HEK293 (cell line): Measurements from ENCODE around the gene PPM1E.
"Not testable (repeated sequence)": the region's sequence is repeated elsewhere in the genome, so short reads cannot be mapped to it uniquely, and the experiment has no call there.

ENCODE experiments used
- IKZF3 ChIP-seq: fragments of 450-650 bp; IDR thresholded peaks from 2 replicates; pipeline ENCODE4 v1.5.0; 2018; ENCODE audit warnings: missing biosample characterization, mild to moderate bottlenecking, missing genetic modification characterization, moderate library complexity
- ZNF121 ChIP-seq: fragments of 450-650 bp; formaldehyde crosslinking; IDR thresholded peaks from 2 replicates; pipeline ENCODE4 v1.5.1; 2016; ENCODE audit warnings: missing biosample characterization, missing genetic modification characterization
- ZNF274 ChIP-seq, 2 experiments: fragments of 200-500 bp in 1 of 2; fragments of 450-650 bp in 1 of 2; sonication (Bioruptor generic) in 1 of 2; formaldehyde crosslinking in 1 of 2; IDR thresholded peaks; 2 replicates each; pipeline versions ENCODE4 v1.5.1 to v1.6.1; 2014 to 2016; ENCODE audit warnings: borderline replicate concordance in 1 of 2, inconsistent platforms in 1 of 2, low read length in 1 of 2, missing biosample characterization in 1 of 2, missing genetic modification characterization in 1 of 2
- ZNF843 ChIP-seq: fragments of 450-650 bp; formaldehyde crosslinking; IDR thresholded peaks from 2 replicates; pipeline ENCODE4 v1.5.1; 2016; ENCODE audit warnings: missing biosample characterization, missing genetic modification characterization
- TF ChIP-seq, protein P1 (sequence below): fragments of 450-650 bp; formaldehyde crosslinking; IDR thresholded peaks from 2 replicates; pipeline ENCODE4 v1.5.1; 2016; ENCODE audit warnings: missing biosample characterization, missing genetic modification characterization
- TF ChIP-seq, protein P2 (sequence below): fragments of 450-650 bp; formaldehyde crosslinking; IDR thresholded peaks from 2 replicates; pipeline ENCODE4 v1.5.1; 2017; ENCODE audit warnings: missing biosample characterization, missing genetic modification characterization
- TF ChIP-seq, protein P3 (sequence below): sonication (generic); formaldehyde crosslinking; IDR thresholded peaks from 2 replicates; pipeline ENCODE4 v1.8.1; 2022; ENCODE audit warnings: mild to moderate bottlenecking, moderate library complexity, missing genetic modification reagents
- TF ChIP-seq, protein P4 (sequence below): fragments of 450-650 bp; formaldehyde crosslinking; IDR thresholded peaks from 2 replicates; pipeline ENCODE4 v1.5.1; 2016; ENCODE audit warnings: missing biosample characterization, missing genetic modification characterization

DNA sequence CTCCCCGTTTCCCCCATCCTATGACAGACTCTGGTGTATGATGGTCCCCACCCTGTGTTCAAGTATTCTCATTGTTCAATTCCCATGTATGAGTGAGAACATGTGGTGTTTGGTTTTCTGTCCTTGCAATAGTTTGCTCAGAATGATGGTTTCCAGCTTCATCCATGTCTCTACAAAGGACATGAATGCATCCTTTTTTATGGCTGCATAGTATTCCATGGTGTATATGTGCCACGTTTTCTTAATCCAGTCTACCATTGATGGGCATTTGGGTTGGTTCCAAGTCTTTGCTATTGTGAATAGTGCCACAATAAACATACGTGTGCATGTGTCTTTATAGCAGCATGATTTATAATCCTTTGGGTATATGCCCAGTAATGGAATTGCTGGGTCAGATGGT is 90.8 kb downstream of the PPM1E start:
- not testable (repeated sequence) for TF ChIP-seq ZNF121; ZNF843 (tag by site-specific recombination); ZNF274 (IDR thresholded peaks at IDR 0.05; ENCODE audit: low read length); ZNF274 (tag by site-specific recombination; IDR thresholded peaks at IDR 0.05; ENCODE audit: borderline replicate concordance); IKZF3 (tag by site-specific recombination)
- TF ChIP-seq, protein P1, sequence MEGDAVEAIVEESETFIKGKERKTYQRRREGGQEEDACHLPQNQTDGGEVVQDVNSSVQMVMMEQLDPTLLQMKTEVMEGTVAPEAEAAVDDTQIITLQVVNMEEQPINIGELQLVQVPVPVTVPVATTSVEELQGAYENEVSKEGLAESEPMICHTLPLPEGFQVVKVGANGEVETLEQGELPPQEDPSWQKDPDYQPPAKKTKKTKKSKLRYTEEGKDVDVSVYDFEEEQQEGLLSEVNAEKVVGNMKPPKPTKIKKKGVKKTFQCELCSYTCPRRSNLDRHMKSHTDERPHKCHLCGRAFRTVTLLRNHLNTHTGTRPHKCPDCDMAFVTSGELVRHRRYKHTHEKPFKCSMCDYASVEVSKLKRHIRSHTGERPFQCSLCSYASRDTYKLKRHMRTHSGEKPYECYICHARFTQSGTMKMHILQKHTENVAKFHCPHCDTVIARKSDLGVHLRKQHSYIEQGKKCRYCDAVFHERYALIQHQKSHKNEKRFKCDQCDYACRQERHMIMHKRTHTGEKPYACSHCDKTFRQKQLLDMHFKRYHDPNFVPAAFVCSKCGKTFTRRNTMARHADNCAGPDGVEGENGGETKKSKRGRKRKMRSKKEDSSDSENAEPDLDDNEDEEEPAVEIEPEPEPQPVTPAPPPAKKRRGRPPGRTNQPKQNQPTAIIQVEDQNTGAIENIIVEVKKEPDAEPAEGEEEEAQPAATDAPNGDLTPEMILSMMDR (tag by site-specific recombination) = not testable (repeated sequence)
- TF ChIP-seq, protein P2, sequence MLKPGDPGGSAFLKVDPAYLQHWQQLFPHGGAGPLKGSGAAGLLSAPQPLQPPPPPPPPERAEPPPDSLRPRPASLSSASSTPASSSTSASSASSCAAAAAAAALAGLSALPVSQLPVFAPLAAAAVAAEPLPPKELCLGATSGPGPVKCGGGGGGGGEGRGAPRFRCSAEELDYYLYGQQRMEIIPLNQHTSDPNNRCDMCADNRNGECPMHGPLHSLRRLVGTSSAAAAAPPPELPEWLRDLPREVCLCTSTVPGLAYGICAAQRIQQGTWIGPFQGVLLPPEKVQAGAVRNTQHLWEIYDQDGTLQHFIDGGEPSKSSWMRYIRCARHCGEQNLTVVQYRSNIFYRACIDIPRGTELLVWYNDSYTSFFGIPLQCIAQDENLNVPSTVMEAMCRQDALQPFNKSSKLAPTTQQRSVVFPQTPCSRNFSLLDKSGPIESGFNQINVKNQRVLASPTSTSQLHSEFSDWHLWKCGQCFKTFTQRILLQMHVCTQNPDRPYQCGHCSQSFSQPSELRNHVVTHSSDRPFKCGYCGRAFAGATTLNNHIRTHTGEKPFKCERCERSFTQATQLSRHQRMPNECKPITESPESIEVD (tag by site-specific recombination) = not testable (repeated sequence)
- TF ChIP-seq, protein P3, sequence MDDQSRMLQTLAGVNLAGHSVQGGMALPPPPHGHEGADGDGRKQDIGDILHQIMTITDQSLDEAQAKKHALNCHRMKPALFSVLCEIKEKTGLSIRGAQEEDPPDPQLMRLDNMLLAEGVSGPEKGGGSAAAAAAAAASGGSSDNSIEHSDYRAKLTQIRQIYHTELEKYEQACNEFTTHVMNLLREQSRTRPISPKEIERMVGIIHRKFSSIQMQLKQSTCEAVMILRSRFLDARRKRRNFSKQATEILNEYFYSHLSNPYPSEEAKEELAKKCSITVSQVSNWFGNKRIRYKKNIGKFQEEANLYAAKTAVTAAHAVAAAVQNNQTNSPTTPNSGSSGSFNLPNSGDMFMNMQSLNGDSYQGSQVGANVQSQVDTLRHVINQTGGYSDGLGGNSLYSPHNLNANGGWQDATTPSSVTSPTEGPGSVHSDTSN (CRISPR knock-in tag) = not testable (repeated sequence)
- TF ChIP-seq, protein P4, sequence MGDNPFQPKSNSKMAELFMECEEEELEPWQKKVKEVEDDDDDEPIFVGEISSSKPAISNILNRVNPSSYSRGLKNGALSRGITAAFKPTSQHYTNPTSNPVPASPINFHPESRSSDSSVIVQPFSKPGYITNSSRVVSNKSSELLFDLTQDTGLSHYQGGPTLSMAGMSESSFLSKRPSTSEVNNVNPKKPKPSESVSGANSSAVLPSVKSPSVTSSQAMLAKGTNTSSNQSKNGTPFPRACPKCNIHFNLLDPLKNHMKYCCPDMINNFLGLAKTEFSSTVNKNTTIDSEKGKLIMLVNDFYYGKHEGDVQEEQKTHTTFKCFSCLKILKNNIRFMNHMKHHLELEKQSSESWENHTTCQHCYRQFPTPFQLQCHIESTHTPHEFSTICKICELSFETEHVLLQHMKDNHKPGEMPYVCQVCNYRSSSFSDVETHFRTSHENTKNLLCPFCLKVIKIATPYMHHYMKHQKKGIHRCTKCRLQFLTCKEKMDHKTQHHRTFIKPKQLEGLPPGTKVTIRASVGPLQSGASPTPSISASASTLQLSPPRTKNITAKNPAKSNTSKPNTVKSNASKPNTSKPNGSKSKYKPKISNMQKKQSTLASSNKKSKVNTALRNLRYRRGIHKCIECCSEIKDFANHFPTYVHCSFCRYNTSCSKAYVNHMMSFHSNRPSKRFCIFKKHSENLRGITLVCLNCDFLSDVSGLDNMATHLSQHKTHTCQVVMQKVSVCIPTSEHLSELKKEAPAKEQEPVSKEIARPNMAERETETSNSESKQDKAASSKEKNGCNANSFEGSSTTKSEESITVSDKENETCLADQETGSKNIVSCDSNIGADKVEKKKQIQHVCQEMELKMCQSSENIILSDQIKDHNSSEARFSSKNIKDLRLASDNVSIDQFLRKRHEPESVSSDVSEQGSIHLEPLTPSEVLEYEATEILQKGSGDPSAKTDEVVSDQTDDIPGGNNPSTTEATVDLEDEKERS = not testable (repeated sequence)
